OCI-LY7 (cell line): ENCODE results near the gene TRIM37. TPM values are rescaled to one million over a fixed set of nuclear protein-coding genes. Genes with fewer than 3 reads are reported as not detected.
A peak's percentile ranks its signal among the peaks of the same experiment; 100 is the strongest.

ENCODE experiments used
- BruUV-seq: library from RNA; stranded (reverse); fragments of 400-500 nt; replicated peaks from 2 replicates; lab custom pipeline; 2021; lab: Mats Ljungman, UMichigan
- CTCF ChIA-PET: fragments of 300-600 bp; sonication (Branson Sonifier 250); formaldehyde crosslinking; loops from one replicate; lab custom pipeline; 2022; ENCODE audit warnings: antibody characterized with exemption; ENCODE audit not compliant: unreplicated experiment; lab: Charles Lee
- POLR2A ChIA-PET: fragments of 300-600 bp; sonication (Branson Sonifier 250); formaldehyde crosslinking; loops from one replicate; lab custom pipeline; 2022; ENCODE audit warnings: antibody characterized with exemption; lab: Charles Lee
- DNase-seq: peaks from one replicate; pipeline ENCODE4 v3.0.0-alpha.2; 2015; ENCODE audit warnings: low spot score
- H2AFZ ChIP-seq: fragments of 200-600 bp; sonication (generic), shearing (Covaris generic); 2 replicates; pipeline ENCODE4 v1.6.1; 2014; ENCODE audit warnings: mild to moderate bottlenecking, antibody characterized with exemption, low read length, moderate library complexity
- H3K27ac ChIP-seq: fragments of 200-600 bp; sonication (generic); 2 replicates; pipeline ENCODE4 v1.5.1; 2014; ENCODE audit warnings: mixed run types, low read depth, mild to moderate bottlenecking, moderate library complexity, low read length, inconsistent platforms; ENCODE audit not compliant: poor library complexity, severe bottlenecking
- H3K36me3 ChIP-seq: fragments of 200-600 bp; sonication (generic); 2 replicates; pipeline ENCODE4 v1.6.1; 2014; ENCODE audit warnings: mild to moderate bottlenecking, antibody characterized with exemption, low read length, moderate library complexity, mixed read lengths; ENCODE audit not compliant: insufficient read depth
- H3K4me1 ChIP-seq: fragments of 200-600 bp; sonication (generic); 2 replicates; pipeline ENCODE4 v1.5.1; 2014; ENCODE audit warnings: mild to moderate bottlenecking, low read length; ENCODE audit not compliant: insufficient read depth, poor library complexity, severe bottlenecking
- H3K4me2 ChIP-seq: fragments of 200-600 bp; sonication (generic); 2 replicates; pipeline ENCODE4 v1.6.1; 2014; ENCODE audit warnings: mild to moderate bottlenecking, low read length
- H3K4me3 ChIP-seq: fragments of 200-600 bp; sonication (generic); 2 replicates; pipeline ENCODE4 v1.5.1; 2014; ENCODE audit warnings: mild to moderate bottlenecking, low read depth, low read length; ENCODE audit not compliant: poor library complexity, severe bottlenecking
- H3K79me2 ChIP-seq: fragments of 200-600 bp; sonication (generic); 2 replicates; pipeline ENCODE4 v1.6.1; 2016; ENCODE audit warnings: low read depth, mild to moderate bottlenecking, low read length, moderate library complexity, mixed read lengths; ENCODE audit not compliant: insufficient read depth
- H3K9me2 ChIP-seq: fragments of 200-600 bp; sonication (generic); 2 replicates; pipeline ENCODE4 v1.6.1; 2016; ENCODE audit warnings: mild to moderate bottlenecking, low read length, mixed read lengths; ENCODE audit not compliant: insufficient read depth
- H3K9me3 ChIP-seq: fragments of 200-600 bp; sonication (generic); 2 replicates; pipeline ENCODE4 v1.6.1; 2014; ENCODE audit warnings: mild to moderate bottlenecking, mixed run types, low read length, mixed read lengths
- H4K20me1 ChIP-seq: fragments of 200-600 bp; sonication (generic); 2 replicates; pipeline ENCODE4 v1.6.1; 2014; ENCODE audit warnings: mild to moderate bottlenecking, antibody characterized with exemption, low read length, moderate library complexity, mixed read lengths; ENCODE audit not compliant: insufficient read depth
- EZH2phosphoT487 ChIP-seq: fragments of 200-600 bp; sonication (generic); IDR thresholded peaks from 2 replicates; pipeline ENCODE4 v1.6.1; 2018; ENCODE audit warnings: low read depth, borderline replicate concordance, mild to moderate bottlenecking, mixed run types, antibody characterized with exemption, low read length, moderate library complexity, mixed read lengths
- intact Hi-C: fragments of 100-400 bp; cut with micrococcal nuclease; formaldehyde crosslinking; loops from one replicate; pipeline ENCODE4 v1.10.0; 2022; ENCODE audit not compliant: unreplicated experiment
- total RNA-seq, 2 experiments: library from RNA; depleted of rRNA in 1 of 2; stranded (reverse); fragments of >200 nt in 1 of 2; shearing (Covaris generic) in 1 of 2; gene quantifications; 2 replicates each; pipeline ENCODE4 v1.2.3, GENCODE V29; 2014 to 2022
- TF ChIP-seq, protein P1 (sequence below): fragments of 200-600 bp; sonication (generic); conservative IDR thresholded peaks from 2 replicates; pipeline ENCODE4 v1.5.1; 2014; ENCODE audit warnings: mild to moderate bottlenecking, antibody characterized with exemption, low read length, moderate library complexity, mixed read lengths

TRIM37 gene
- total RNA-seq, 2 experiments from 2014 or later: 27.9 to 35.4 TPM

DNA sequence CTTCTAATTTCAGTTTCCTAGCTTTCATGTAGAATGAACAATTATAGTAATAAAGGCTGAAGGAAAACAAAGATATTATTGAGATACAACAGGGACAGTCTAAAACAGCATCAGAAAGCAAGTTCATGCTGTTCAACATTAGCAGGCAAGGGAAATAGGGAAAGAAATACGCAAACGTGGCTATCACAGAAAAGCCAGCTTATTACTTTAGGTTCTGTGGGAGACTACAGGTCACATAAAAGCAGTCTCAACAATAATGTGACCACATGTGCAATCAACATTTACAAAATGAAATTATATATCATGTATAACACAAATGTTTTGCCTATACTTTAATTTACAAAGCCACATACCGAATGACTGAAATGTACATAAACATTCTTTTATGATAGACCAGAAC is 4.9 kb upstream of the TRIM37 start:
- no peak overlapping the region for H3K27ac ChIP-seq
- POLR2A ChIA-PET: interaction anchor here (1.1 kb wide), 1 partner anchor 44 kb away, joined by 4 read pairs; the partner anchor contains the start of gene PRR11
- no peak overlapping the region for H2AFZ ChIP-seq
- BruUV-seq: TSS peak; percentile 66
- peaks cover 18% of the 10 kb centered on the region; the same call in 1 of the 2 replicates for H3K79me2 ChIP-seq
- H3K4me3 ChIP-seq: no peak overlapping the region
- no peaks in the 10 kb centered on the region; the same call in 1 of the 2 replicates for H4K20me1 ChIP-seq
- H3K9me2 ChIP-seq: no peaks in the 10 kb centered on the region
- no peaks in the 10 kb centered on the region for H3K9me3 ChIP-seq
- H3K4me1 ChIP-seq: peaks cover 14% of the 10 kb centered on the region
- no peak for TF ChIP-seq EZH2phosphoT487
- TF ChIP-seq, protein P1, sequence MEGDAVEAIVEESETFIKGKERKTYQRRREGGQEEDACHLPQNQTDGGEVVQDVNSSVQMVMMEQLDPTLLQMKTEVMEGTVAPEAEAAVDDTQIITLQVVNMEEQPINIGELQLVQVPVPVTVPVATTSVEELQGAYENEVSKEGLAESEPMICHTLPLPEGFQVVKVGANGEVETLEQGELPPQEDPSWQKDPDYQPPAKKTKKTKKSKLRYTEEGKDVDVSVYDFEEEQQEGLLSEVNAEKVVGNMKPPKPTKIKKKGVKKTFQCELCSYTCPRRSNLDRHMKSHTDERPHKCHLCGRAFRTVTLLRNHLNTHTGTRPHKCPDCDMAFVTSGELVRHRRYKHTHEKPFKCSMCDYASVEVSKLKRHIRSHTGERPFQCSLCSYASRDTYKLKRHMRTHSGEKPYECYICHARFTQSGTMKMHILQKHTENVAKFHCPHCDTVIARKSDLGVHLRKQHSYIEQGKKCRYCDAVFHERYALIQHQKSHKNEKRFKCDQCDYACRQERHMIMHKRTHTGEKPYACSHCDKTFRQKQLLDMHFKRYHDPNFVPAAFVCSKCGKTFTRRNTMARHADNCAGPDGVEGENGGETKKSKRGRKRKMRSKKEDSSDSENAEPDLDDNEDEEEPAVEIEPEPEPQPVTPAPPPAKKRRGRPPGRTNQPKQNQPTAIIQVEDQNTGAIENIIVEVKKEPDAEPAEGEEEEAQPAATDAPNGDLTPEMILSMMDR: no peak
- intact Hi-C loops: no loop called here
- H3K36me3 ChIP-seq: peaks cover 80% of the 10 kb centered on the region
- CTCF ChIA-PET: no interaction called here
- H3K4me2 ChIP-seq: no peak overlapping the region
- no peak for DNase-seq

- no peaks in the 10 kb centered on the region for H3K9me3 ChIP-seq
- H3K4me1 ChIP-seq: peaks cover 14% of the 10 kb centered on the region
- no peak overlapping the region for H2AFZ ChIP-seq
- no peak overlapping the region for H3K27ac ChIP-seq
- ChIA-PET POLR2A (interaction anchor here (1.0 kb wide), 2 partner anchors 26 to 44 kb away, joined by 3 to 4 read pairs; partner anchors contain the start of genes PRR11 and SKA2), CTCF (no interaction called here)
- intact Hi-C loops: no loop called here
- H3K4me2 ChIP-seq: no peak overlapping the region; the same call in 1 of the 2 replicates
- H3K4me3 ChIP-seq: no peak overlapping the region
- no peak for DNase-seq
- H3K36me3 ChIP-seq: peaks cover 75% of the 10 kb centered on the region
- H3K79me2 ChIP-seq: peaks cover 23% of the 10 kb centered on the region
- H3K9me2 ChIP-seq: no peaks in the 10 kb centered on the region
- no peaks in the 10 kb centered on the region; the same call in 1 of the 2 replicates for H4K20me1 ChIP-seq
- TF ChIP-seq EZH2phosphoT487: no peak
- TF ChIP-seq, protein P1: no peak
- BruUV-seq: no TSS peak
Observed at GRCh38 chr17:59110973-59111372, 4.3 kb upstream of the TRIM37 start.

- H3K36me3 ChIP-seq: peaks cover 64% of the 10 kb centered on the region
- H3K4me1 ChIP-seq: peaks cover 30% of the 10 kb centered on the region
- no peak overlapping the region for H2AFZ ChIP-seq
- no peak overlapping the region for H3K27ac ChIP-seq
- H3K9me2 ChIP-seq: no peaks in the 10 kb centered on the region
- no peak for DNase-seq
- H4K20me1 ChIP-seq: peaks cover 11% of the 10 kb centered on the region; the same call in 1 of the 2 replicates
- peaks cover 47% of the 10 kb centered on the region for H3K79me2 ChIP-seq
- TF ChIP-seq, protein P1: no peak
- ChIA-PET CTCF (no interaction called here), POLR2A (interaction anchor here (0.6 kb wide), 1 partner anchor 53 kb away, joined by 3 read pairs; no protein-coding TSS in a partner anchor)
- H3K9me3 ChIP-seq: no peaks in the 10 kb centered on the region
- intact Hi-C loops: no loop called here
- peak overlapping the region; percentile 31 for H3K4me2 ChIP-seq
- no peak overlapping the region for H3K4me3 ChIP-seq
- no TSS peak for BruUV-seq
Observed at GRCh38 chr17:59108400-59109102, 1.9 kb upstream of the TRIM37 start.
